D721Med (cell line): ENCODE data around the gene HPS4.

Experiments used
- DNase-seq: peaks from one replicate; pipeline ENCODE4 v3.0.0; 2011; ENCODE audit warnings: low spot score; ENCODE audit not compliant: insufficient read length
- FAIRE-seq: peaks from 2 replicates; lab custom pipeline; 2011; peaks lifted over from hg19 to GRCh38; lab: Jason Lieb, UNC
- TF ChIP-seq, protein P1 (sequence below): IDR thresholded peaks from 2 replicates; pipeline ENCODE4 v1.5.1; 2012; ENCODE audit warnings: mild to moderate bottlenecking, control low read depth; ENCODE audit not compliant: insufficient read depth; ENCODE audit errors: missing control alignments

HPS4 gene

DNA sequence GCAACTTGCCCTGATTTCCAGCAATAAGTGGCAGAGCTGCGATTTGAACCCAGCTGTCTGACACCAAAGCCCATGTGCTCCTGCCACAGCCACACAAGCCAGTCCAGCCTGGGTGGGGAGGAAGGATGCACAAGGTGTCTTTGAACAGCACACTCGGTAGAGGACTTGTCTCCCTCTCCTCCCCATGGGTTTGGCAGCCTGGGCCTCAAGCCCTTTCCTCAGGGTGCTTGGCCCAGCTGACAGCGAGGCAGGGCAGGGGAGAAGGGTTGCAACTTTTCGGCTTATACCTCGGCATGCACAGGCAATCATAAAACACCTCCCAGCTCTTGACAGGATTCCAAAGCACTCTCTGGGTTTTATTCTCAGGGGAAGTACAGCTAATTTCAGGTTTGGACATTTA is 35.2 kb downstream of the HPS4 start:
- no peak for FAIRE-seq
- TF ChIP-seq, protein P1, sequence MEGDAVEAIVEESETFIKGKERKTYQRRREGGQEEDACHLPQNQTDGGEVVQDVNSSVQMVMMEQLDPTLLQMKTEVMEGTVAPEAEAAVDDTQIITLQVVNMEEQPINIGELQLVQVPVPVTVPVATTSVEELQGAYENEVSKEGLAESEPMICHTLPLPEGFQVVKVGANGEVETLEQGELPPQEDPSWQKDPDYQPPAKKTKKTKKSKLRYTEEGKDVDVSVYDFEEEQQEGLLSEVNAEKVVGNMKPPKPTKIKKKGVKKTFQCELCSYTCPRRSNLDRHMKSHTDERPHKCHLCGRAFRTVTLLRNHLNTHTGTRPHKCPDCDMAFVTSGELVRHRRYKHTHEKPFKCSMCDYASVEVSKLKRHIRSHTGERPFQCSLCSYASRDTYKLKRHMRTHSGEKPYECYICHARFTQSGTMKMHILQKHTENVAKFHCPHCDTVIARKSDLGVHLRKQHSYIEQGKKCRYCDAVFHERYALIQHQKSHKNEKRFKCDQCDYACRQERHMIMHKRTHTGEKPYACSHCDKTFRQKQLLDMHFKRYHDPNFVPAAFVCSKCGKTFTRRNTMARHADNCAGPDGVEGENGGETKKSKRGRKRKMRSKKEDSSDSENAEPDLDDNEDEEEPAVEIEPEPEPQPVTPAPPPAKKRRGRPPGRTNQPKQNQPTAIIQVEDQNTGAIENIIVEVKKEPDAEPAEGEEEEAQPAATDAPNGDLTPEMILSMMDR: no peak
- DNase-seq: no peak

DNA sequence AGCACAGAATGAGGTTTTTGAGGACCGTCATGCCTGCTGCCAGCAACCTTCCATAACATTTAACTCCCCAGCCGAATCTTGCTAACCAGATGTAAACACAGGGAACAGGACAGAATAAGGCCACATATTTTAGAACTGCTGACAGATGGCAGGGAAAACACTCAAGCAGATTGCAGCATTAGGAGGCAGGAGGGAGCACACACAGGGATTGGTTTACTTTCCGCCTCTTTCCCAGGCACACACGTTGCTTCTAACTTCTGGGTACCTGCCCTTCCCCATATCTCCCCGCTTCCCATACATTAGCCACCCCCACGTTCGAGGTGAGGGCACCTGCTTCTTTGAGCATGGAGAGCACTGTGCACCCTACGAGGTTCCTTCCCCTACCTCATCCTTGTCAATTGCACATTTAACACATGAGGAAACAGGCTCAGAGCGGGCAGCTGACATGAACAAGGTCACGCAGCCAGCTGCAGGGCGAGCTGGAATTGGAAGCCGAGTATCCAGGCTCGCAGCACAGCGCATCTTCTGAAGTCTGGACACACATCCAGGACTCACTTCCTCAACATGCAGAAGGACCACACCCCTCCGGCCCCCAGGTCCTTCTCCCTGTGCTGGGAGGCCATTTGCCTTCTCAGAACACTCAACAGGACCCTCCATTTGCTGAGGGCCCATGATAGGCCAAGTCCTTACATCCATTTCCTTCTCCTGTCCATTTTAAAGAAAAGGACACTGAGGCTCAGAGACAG is 35.8 kb downstream of the HPS4 start:
- no peak for FAIRE-seq
- TF ChIP-seq, protein P1: no peak
- no peak for DNase-seq

DNA sequence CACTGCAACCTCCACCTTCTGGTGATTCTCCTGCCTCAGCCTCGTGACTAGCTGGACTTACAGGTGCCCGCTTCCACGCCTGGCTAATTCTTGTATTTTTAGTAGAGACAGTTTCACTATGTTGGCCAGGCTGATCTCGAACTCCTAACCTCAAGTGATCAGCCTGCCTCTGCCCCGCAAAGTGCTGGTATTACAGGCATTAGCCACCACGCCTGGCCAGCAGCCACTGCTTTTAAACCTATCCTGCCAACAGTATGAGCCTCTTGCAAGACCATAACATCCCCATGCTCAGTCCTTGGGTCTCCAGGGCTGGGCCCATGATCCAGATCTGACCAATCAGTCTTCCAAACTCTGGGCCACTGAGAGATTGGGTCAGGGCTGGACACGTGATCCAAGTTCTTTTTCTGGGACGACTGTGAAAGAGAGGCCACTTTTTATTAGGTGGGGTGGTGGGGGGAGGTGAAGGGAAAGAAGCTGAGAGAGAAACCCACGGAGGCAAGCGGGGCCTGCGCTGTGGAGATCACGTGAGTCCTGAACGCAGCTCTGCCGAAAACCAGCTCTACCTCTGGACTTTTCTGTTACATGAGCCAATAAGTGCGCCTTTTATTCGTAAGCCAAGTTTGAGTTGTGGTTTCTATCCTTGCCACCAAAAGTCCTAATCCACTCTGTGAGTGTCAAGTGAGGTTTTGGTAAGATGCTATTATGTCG is 36.6 kb downstream of the HPS4 start:
- DNase-seq: no peak
- FAIRE-seq: no peak
- TF ChIP-seq, protein P1: no peak

DNA sequence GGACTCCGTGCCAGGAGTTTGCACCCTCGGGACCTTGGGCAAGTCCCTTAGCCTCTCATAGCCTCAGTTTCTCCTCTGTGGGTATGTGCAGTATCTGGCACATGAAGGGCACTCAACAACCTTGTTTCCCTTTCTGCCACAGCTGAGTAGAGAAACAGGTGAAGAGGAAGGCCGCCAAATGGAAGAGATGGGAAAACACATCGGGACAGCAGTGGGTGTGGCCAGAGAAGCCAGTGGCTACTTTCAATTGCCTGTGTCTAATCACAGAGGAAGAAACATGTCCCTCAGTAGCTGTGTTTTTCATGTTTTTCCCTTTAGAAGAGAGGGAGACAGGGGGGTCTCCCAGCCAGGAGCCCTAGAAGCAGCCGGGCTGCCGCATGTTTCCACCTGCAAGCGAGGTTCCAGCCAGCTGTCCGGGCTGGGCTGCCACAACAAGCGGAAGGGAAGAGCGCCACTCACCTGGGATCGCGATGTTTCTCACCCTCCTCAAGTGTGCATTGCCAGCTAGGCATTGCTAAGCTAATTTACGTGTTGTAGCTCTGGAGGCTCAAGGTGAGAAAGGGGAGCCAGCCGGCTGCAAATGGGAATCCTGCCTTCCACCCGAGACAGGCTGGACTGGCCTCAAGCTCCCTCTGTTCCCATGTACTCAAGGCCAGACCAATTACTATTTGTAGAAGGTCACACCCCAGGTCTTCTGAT is 37.9 kb downstream of the HPS4 start:
- TF ChIP-seq, protein P1: no peak
- FAIRE-seq: no peak

DNA sequence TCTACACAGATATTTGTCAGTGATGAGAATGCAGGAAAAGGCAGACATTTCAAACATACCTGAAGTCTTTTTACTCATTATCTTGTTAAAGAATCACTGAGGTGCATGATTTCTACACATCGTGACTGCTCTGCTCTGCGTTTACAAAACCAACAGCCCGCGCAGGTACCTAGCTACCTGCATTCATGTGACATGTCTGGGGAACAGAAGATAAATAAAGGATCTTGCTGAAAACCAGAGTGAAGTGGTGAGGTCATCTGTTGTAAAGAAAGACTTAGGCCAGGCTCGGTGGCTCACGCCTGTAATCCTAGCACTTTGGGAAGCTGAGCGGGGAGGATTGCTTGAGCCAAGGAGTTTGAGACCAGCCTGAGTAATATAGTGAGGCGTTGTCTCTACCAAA is 38.8 kb downstream of the HPS4 start:
- FAIRE-seq (no peak), DNase-seq (no peak)
- TF ChIP-seq, protein P1: no peak

More for the DNA sequence above, 37.9 kb downstream of the HPS4 start:
- DNase-seq: no peak

DNA sequence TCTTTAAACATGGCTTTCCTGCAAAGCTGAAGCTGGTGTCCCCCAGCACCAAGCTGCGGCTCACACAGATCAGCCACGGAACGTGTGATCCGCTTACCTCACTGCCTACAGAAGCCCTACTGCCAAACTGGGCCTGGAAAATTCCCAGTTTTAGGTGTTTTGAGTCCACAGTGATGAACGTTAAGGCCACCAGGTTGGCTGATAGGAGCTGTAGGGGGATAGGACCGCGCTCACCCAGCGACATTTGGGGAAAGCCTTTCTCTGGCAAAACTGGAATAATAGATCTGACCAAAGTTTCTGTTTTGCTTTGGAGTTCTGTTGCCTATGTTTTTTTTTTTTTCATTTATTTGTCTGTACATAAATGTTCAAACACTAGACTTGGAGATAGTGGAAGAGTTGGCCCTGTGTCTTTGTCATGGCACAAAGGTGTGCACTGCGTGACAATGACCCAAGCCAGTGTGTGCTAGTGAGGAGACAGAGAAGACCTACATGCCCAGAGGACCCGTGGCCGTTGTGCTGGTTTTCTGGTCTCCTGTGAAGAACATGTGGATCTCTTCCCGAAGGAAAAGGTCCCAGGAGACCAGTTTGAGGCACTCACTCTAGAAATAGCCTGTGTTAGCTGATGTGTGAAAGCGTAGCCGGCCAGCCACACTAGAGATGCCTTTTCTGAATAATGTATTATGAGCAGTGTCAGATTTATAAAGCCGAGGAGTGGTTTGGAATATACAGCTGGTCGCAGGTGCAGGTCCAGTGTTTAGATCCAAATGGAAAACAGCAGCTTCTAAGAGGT is 39.5 kb downstream of the HPS4 start:
- no peak for DNase-seq
- no peak for FAIRE-seq
- TF ChIP-seq, protein P1: no peak
